Sigmoid colon (tissue), 7 donors: ENCODE data around the gene LIMK2. TPM values are rescaled to one million over a fixed set of nuclear protein-coding genes. Genes with fewer than 3 reads are reported as not detected.
"Not testable (repeated sequence)": the region's sequence is repeated elsewhere in the genome, so short reads cannot be mapped to it uniquely, and the experiment has no call there.

Source experiments
- DNase-seq: peaks from one replicate; pipeline ENCODE4 v3.0.0-alpha.2; 2019
- H3K27ac ChIP-seq, 4 donors: fragments of 200-600 bp; sonication (generic); one replicate each; pipeline ENCODE4 v1.5.1; 2016 to 2019; ENCODE audit warnings: mild to moderate bottlenecking in 1 of 4
- H3K27me3 ChIP-seq, 3 donors: fragments of 200-600 bp; sonication (generic); one replicate each; pipeline ENCODE4 v1.5.1; 2019; ENCODE audit warnings: mild to moderate bottlenecking in 1 of 3
- H3K36me3 ChIP-seq, 4 donors: fragments of 200-600 bp; sonication (generic); one replicate each; pipeline ENCODE4 v1.5.1; 2016 to 2019
- H3K4me1 ChIP-seq, 4 donors: fragments of 200-600 bp; sonication (generic); one replicate each; pipeline ENCODE4 v1.5.1; 2017 to 2019
- H3K4me3 ChIP-seq, 4 donors: fragments of 200-600 bp; sonication (generic); one replicate each; pipeline ENCODE4 v1.5.1; 2017 to 2019; ENCODE audit warnings: mild to moderate bottlenecking in 2 of 4, moderate library complexity in 1 of 4
- H3K9me3 ChIP-seq, 4 donors: fragments of 200-600 bp in 3 of 4; sonication (generic) in 3 of 4; one replicate each; pipeline versions ENCODE4 v1.5.1 to v1.6.1; 2013 to 2019
- CTCF ChIP-seq, 4 experiments: fragments of 450-650 bp in 3 of 4; fragments of 200-600 bp in 1 of 4; IDR thresholded peaks; one replicate each; pipeline ENCODE4 v1.5.1; 2016 to 2019; ENCODE audit warnings: antibody characterized with exemption in 4 of 4, mild to moderate bottlenecking in 3 of 4, moderate library complexity in 2 of 4
- EP300 ChIP-seq, 4 donors: sonication (generic); formaldehyde crosslinking; IDR thresholded peaks; one replicate each; pipeline ENCODE4 v1.6.1; 2017; ENCODE audit warnings: antibody characterized with exemption in 4 of 4
- POLR2A ChIP-seq, 2 donors: fragments of 450-650 bp; IDR thresholded peaks; one replicate each; pipeline ENCODE4 v1.6.1; 2016; ENCODE audit warnings: antibody characterized with exemption in 2 of 2, mild to moderate bottlenecking in 2 of 2, moderate library complexity in 2 of 2
- POLR2AphosphoS5 ChIP-seq, 4 donors: sonication (generic); formaldehyde crosslinking; IDR thresholded peaks; one replicate each; pipeline ENCODE4 v1.6.1; 2017; ENCODE audit warnings: antibody characterized with exemption in 4 of 4
- WGBS, 2 donors: extraction: QIAGEN DNeasy Blood & Tissue Kit; methylation state at CpG; one replicate each; pipeline ENCODE4 v1.1.7; 2013; 5-methylcytosine and 5-hydroxymethylcytosine counted together
- intact Hi-C: fragments of 100-400 bp; cut with DNase I; formaldehyde crosslinking; loops from one replicate; pipeline ENCODE4 v1.15.1; 2023
- polyA plus RNA-seq, 3 donors: library from polyadenylated mRNA; stranded (reverse); fragments of 200-250 nt; gene quantifications; one replicate each; pipeline ENCODE4 v1.2.3, GENCODE V29; 2013
- total RNA-seq, 4 donors: library from RNA; depleted of rRNA; stranded (reverse); fragments of >200 nt; gene quantifications; one replicate each; pipeline ENCODE4 v1.1.0, GENCODE V29; 2016
- donor health status: healthy with polysubstance abuse.
- donor health status: Bipolar disorder and iron deficiency.
- donor health status: healthy.

The LIMK2 gene
- total and polyA plus RNA-seq, 7 donors = 10.3 to 58.7 (median 20.8) TPM

- intact Hi-C loops = no loop called here
- 35 to 78% methylated on average over 4 of the region's 4 CpGs for WGBS, 2 donors
- DNase-seq = no peak
- no peaks in the 10 kb centered on the region for H3K36me3 ChIP-seq
- no peak overlapping the region for H3K27ac ChIP-seq
- TF ChIP-seq EP300 (IDR thresholded peaks at IDR 0.05) (no peak), CTCF (IDR thresholded peaks at IDR 0.05) (no peak), POLR2A (IDR thresholded peaks at IDR 0.05) (no peak), POLR2AphosphoS5 (IDR thresholded peaks at IDR 0.05) (no peak)
- no peak overlapping the region for H3K4me3 ChIP-seq
- H3K9me3 ChIP-seq = no peaks in the 10 kb centered on the region
- no peaks in the 10 kb centered on the region for H3K27me3 ChIP-seq
- peaks cover 0 to 26% (median 0%) of the 10 kb centered on the region in 4 donors for H3K4me1 ChIP-seq
Measured at GRCh38 chr22:31221084-31221483, 9.0 kb downstream of the LIMK2 start.

- no peak for DNase-seq
- intact Hi-C loops = no loop called here
- Histone ChIP-seq H3K4me3 (no peak overlapping the region), H3K4me1 (peaks cover 0 to 42% (median 10%) of the 10 kb centered on the region in 4 donors), H3K36me3 (peaks cover 0 to 3% (median 0%) of the 10 kb centered on the region in 4 donors), H3K27ac (no peak overlapping the region), H3K27me3 (no peaks in the 10 kb centered on the region), H3K9me3 (no peaks in the 10 kb centered on the region)
- TF ChIP-seq POLR2AphosphoS5 (IDR thresholded peaks at IDR 0.05) (no peak), EP300 (IDR thresholded peaks at IDR 0.05) (no peak), POLR2A (IDR thresholded peaks at IDR 0.05) (no peak), CTCF (IDR thresholded peaks at IDR 0.05) (no peak)
- WGBS, 2 donors = 52 to 83% methylated on average over 5 of the region's 5 CpGs
Measured at GRCh38 chr22:31222736-31223135, 10.6 kb downstream of the LIMK2 start.

- no peak overlapping the region for H3K4me3 ChIP-seq
- DNase-seq = no peak
- H3K9me3 ChIP-seq = no peaks in the 10 kb centered on the region
- peaks cover 0 to 49% (median 12%) of the 10 kb centered on the region in 4 donors for H3K4me1 ChIP-seq
- intact Hi-C loops = no loop called here
- H3K27me3 ChIP-seq = no peaks in the 10 kb centered on the region
- 20 to 67% methylated on average over 3 of the region's 3 CpGs for WGBS, 2 donors
- TF ChIP-seq POLR2AphosphoS5 (IDR thresholded peaks at IDR 0.05) = no peak
- peaks cover 0 to 3% (median 0%) of the 10 kb centered on the region in 4 donors for H3K36me3 ChIP-seq
- no peak overlapping the region for H3K27ac ChIP-seq
Measured at GRCh38 chr22:31223786-31224191, 11.7 kb downstream of the LIMK2 start.

- DNase-seq, H3K27me3 ChIP-seq, H3K27ac ChIP-seq, H3K36me3 ChIP-seq, H3K4me3 ChIP-seq, H3K9me3 ChIP-seq, intact Hi-C loops: not testable (repeated sequence)
- WGBS, 2 donors = 89 to 92% methylated on average over 4 of the region's 4 CpGs
- H3K4me1 ChIP-seq = peaks cover 0 to 55% (median 17%) of the 10 kb centered on the region in 4 donors
Measured at GRCh38 chr22:31224691-31225090, 12.6 kb downstream of the LIMK2 start.

- no peaks in the 10 kb centered on the region for H3K27me3 ChIP-seq
- intact Hi-C loops = no loop called here
- H3K4me3 ChIP-seq = no peak overlapping the region
- no peak for DNase-seq
- peaks cover 0 to 3% (median 0%) of the 10 kb centered on the region in 4 donors for H3K36me3 ChIP-seq
- peaks cover 0 to 73% (median 36%) of the 10 kb centered on the region in 4 donors for H3K4me1 ChIP-seq
- TF ChIP-seq POLR2AphosphoS5 (IDR thresholded peaks at IDR 0.05) (no peak), EP300 (IDR thresholded peaks at IDR 0.05) (no peak), CTCF (IDR thresholded peaks at IDR 0.05) (no peak), POLR2A (IDR thresholded peaks at IDR 0.05) (no peak)
- 8 to 46% methylated on average over 1 of the region's 1 CpG for WGBS, 2 donors
- H3K9me3 ChIP-seq = no peaks in the 10 kb centered on the region
- peak overlapping the region; percentile 38 to 76 (median 60) for H3K27ac ChIP-seq
Measured at GRCh38 chr22:31227186-31227585, 15.1 kb downstream of the LIMK2 start.
